Suprapubic skin (tissue), 4 donors: ENCODE results near the gene USP3. TPM values are rescaled to one million over a fixed set of nuclear protein-coding genes. Genes with fewer than 3 reads are reported as not detected.

Experiments used
- DNase-seq, 2 donors: peaks; one replicate each; pipeline ENCODE4 v3.0.0-alpha.2; 2019; ENCODE audit warnings: low spot score in 2 of 2
- H3K27ac ChIP-seq: fragments of 200-600 bp; sonication (generic); one replicate; pipeline ENCODE4 v1.5.1; 2019
- H3K27me3 ChIP-seq: fragments of 200-600 bp; sonication (generic); one replicate; pipeline ENCODE4 v1.5.1; 2019
- H3K36me3 ChIP-seq: fragments of 200-600 bp; sonication (generic); one replicate; pipeline ENCODE4 v1.5.1; 2019
- H3K4me1 ChIP-seq: fragments of 200-600 bp; sonication (generic); one replicate; pipeline ENCODE4 v1.5.1; 2019
- H3K4me3 ChIP-seq: fragments of 200-600 bp; sonication (generic); one replicate; pipeline ENCODE4 v1.5.1; 2019; ENCODE audit warnings: mild to moderate bottlenecking
- H3K9me3 ChIP-seq: fragments of 200-600 bp; sonication (generic); one replicate; pipeline ENCODE4 v1.5.1; 2019
- EP300 ChIP-seq: sonication (generic); formaldehyde crosslinking; IDR thresholded peaks from one replicate; pipeline ENCODE4 v1.6.1; 2017; ENCODE audit warnings: antibody characterized with exemption
- POLR2A ChIP-seq, 2 donors: fragments of 450-650 bp; IDR thresholded peaks; one replicate each; pipeline ENCODE4 v1.6.1; 2017; ENCODE audit warnings: antibody characterized with exemption in 2 of 2, mild to moderate bottlenecking in 2 of 2, moderate library complexity in 2 of 2
- POLR2AphosphoS5 ChIP-seq, 3 donors: sonication (generic); formaldehyde crosslinking; IDR thresholded peaks; one replicate each; pipeline ENCODE4 v1.6.1; 2017; ENCODE audit warnings: antibody characterized with exemption in 3 of 3
- WGBS: methylation state at CpG from one replicate; pipeline ENCODE4 v1.1.5; 2018; 5-methylcytosine and 5-hydroxymethylcytosine counted together
- total RNA-seq, 4 donors: library from RNA; depleted of rRNA; stranded (reverse); fragments of >200 nt; gene quantifications; one replicate each; pipeline ENCODE4 v1.1.0, GENCODE V29; 2016
- TF ChIP-seq, protein P1 (sequence below), 2 donors: fragments of 200-600 bp in 1 of 2; fragments of 450-650 bp in 1 of 2; sonication (generic) in 1 of 2; IDR thresholded peaks; one replicate each; pipeline ENCODE4 v1.5.1; 2016 to 2019; ENCODE audit warnings: antibody characterized with exemption in 2 of 2, mild to moderate bottlenecking in 1 of 2, moderate library complexity in 1 of 2

The USP3 gene
- total RNA-seq, 4 donors from 2014 or later = 43.2 to 105 (median 48.0) TPM

DNA sequence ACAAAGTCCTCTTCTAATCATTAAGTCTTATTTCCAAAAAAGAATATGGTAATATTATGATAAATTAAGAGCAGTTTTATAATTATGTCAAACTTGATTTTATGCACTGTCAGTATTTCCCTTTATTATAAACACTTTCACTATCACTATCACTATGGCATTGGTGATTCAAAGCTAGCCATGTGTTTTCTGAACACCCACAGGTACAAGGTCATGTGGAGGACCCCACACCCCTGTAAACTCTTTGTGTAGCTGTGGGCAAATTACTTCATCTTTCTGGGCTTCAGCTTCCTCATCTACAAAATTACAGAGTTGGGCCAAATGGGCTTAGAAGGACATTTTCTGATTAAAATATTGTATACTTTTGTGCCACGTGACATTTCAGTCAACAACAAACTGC, 134.4 kb downstream of the USP3 start:
- no peak overlapping the region for H3K4me3 ChIP-seq
- no peak for DNase-seq
- WGBS = 96% methylated on average over 1 of the region's 1 CpG
- H3K9me3 ChIP-seq = no peaks in the 10 kb centered on the region
- no peak overlapping the region for H3K27ac ChIP-seq
- TF ChIP-seq POLR2AphosphoS5 (IDR thresholded peaks at IDR 0.05) (no peak), EP300 (no peak), POLR2A (IDR thresholded peaks at IDR 0.05) (no peak)
- TF ChIP-seq, protein P1, sequence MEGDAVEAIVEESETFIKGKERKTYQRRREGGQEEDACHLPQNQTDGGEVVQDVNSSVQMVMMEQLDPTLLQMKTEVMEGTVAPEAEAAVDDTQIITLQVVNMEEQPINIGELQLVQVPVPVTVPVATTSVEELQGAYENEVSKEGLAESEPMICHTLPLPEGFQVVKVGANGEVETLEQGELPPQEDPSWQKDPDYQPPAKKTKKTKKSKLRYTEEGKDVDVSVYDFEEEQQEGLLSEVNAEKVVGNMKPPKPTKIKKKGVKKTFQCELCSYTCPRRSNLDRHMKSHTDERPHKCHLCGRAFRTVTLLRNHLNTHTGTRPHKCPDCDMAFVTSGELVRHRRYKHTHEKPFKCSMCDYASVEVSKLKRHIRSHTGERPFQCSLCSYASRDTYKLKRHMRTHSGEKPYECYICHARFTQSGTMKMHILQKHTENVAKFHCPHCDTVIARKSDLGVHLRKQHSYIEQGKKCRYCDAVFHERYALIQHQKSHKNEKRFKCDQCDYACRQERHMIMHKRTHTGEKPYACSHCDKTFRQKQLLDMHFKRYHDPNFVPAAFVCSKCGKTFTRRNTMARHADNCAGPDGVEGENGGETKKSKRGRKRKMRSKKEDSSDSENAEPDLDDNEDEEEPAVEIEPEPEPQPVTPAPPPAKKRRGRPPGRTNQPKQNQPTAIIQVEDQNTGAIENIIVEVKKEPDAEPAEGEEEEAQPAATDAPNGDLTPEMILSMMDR (IDR thresholded peaks at IDR 0.05) = no peak
- no peaks in the 10 kb centered on the region for H3K4me1 ChIP-seq
- no peaks in the 10 kb centered on the region for H3K27me3 ChIP-seq
- peaks cover 95% of the 10 kb centered on the region for H3K36me3 ChIP-seq

- peaks cover 94% of the 10 kb centered on the region for H3K36me3 ChIP-seq
- H3K27ac ChIP-seq = no peak overlapping the region
- no peak for DNase-seq
- no peaks in the 10 kb centered on the region for H3K4me1 ChIP-seq
- H3K4me3 ChIP-seq = no peak overlapping the region
- WGBS = 94% methylated on average over 3 of the region's 3 CpGs
- no peak for TF ChIP-seq POLR2A (IDR thresholded peaks at IDR 0.05)
- TF ChIP-seq POLR2AphosphoS5 (IDR thresholded peaks at IDR 0.05) = no peak
- TF ChIP-seq, protein P1 (IDR thresholded peaks at IDR 0.05) = no peak
- no peak for TF ChIP-seq EP300
- no peaks in the 10 kb centered on the region for H3K27me3 ChIP-seq
- no peaks in the 10 kb centered on the region for H3K9me3 ChIP-seq
These were observed 135.8 kb downstream of the USP3 start for GRCh38 chr15:63640146-63640545.

Other genes starting within 250 kb of the USP3 start
- 10 to 100 TPM in 1 of 4 donors, 1 to 10 TPM in 3; 4.5 to 12.1 (median 7.1) TPM for gene APH1B, start 227.0 kb upstream of the USP3 start, total RNA-seq
- 100 to 1,000 TPM; 292 to 338 (median 317) TPM for gene CA12, start 122.7 kb upstream of the USP3 start, total RNA-seq
- gene FBXL22, start 92.8 kb downstream of the USP3 start, total RNA-seq = 1 to 10 TPM in 3 of 4 donors, not detected in 1; 1.5 to 2.2 (median 1.5) TPM